HepG2 (cell line): ENCODE measurements around the gene MRPL37. TPM values are rescaled to one million over a fixed set of nuclear protein-coding genes. Genes with fewer than 3 reads are reported as not detected.

Source experiments
- ATAC-seq: fragments of 200-7000 bp; cut with Tn5 transposase; 3 replicates; pipeline ENCODE4 v1.9.1; 2020; ENCODE audit warnings: mild to moderate bottlenecking, moderate library complexity
- BruUV-seq: library from RNA; stranded (reverse); fragments of 400-500 nt; replicated peaks from 2 replicates; lab custom pipeline; 2021; lab: Mats Ljungman, UMichigan
- CTCF ChIA-PET: fragments of 300-600 bp; formaldehyde crosslinking; extraction: SDS; loops from one replicate; lab custom pipeline; 2021; ENCODE audit warnings: low total read pairs, inconsistent platforms, low intra/inter-chr PET ratio; lab: Yijun Ruan, JAX
- POLR2A ChIA-PET: fragments of 350-600 bp; sonication (Branson Sonifier 250); formaldehyde crosslinking; loops from one replicate; lab custom pipeline; 2020; ENCODE audit warnings: antibody characterized with exemption, inconsistent platforms; lab: Yijun Ruan, JAX
- DNase-seq: peaks from one replicate; pipeline ENCODE4 v3.0.0-alpha.2; 2015; ENCODE audit warnings: low spot score
- FAIRE-seq: peaks from 3 replicates; lab custom pipeline; 2011; peaks lifted over from hg19 to GRCh38; lab: Jason Lieb, UNC
- H2AFZ ChIP-seq: one replicate; pipeline ENCODE4 v1.6.1; 2011; ENCODE audit warnings: low read length, inconsistent platforms
- H3K27ac ChIP-seq: fragments of 300-600 bp; 3 replicates; pipeline ENCODE4 v1.8.0; 2011; ENCODE audit warnings: mixed run types, mild to moderate bottlenecking, mixed read lengths, low read length, inconsistent platforms; ENCODE audit not compliant: insufficient read depth; ENCODE audit errors: extremely low read length
- H3K27me3 ChIP-seq, 2 experiments: fragments of 200-600 bp in 1 of 2; 2 replicates in 1 of 2; 3 replicates in 1 of 2; pipeline versions ENCODE4 v1.6.0 to v1.8.0; 2011; ENCODE audit warnings: low read length in 2 of 2, mild to moderate bottlenecking in 2 of 2, moderate library complexity in 2 of 2, inconsistent platforms in 1 of 2; ENCODE audit not compliant: insufficient read depth in 2 of 2, control insufficient read depth in 1 of 2
- H3K36me3 ChIP-seq, 2 experiments: fragments of 200-600 bp in 1 of 2; replicated peaks in 1 of 2; 2 replicates in 1 of 2; 3 replicates in 1 of 2; pipeline versions ENCODE4 v1.5.1 to v1.8.0; 2011; ENCODE audit warnings: low read length in 2 of 2, inconsistent platforms in 1 of 2; ENCODE audit not compliant: insufficient read depth in 2 of 2, control insufficient read depth in 1 of 2
- H3K4me1 ChIP-seq: 2 replicates; pipeline ENCODE4 v1.5.1; 2012; ENCODE audit warnings: low read length, inconsistent platforms; ENCODE audit not compliant: insufficient read depth
- H3K4me2 ChIP-seq: 2 replicates; pipeline ENCODE4 v1.6.0; 2011; ENCODE audit warnings: low read depth, low read length, inconsistent platforms
- H3K4me3 ChIP-seq, 3 experiments: fragments of 200-600 bp in 1 of 3; sonication (generic), shearing (Covaris generic) in 1 of 3; replicated peaks in 1 of 3; 2 replicates each; pipeline ENCODE4 v1.5.1; 2011 to 2016; ENCODE audit warnings: low read length in 3 of 3, inconsistent platforms in 2 of 3, low read depth in 2 of 3, mild to moderate bottlenecking in 2 of 3, control low read depth in 1 of 3, mixed read lengths in 1 of 3; ENCODE audit not compliant: insufficient read depth in 1 of 3
- H3K79me2 ChIP-seq: one replicate; pipeline ENCODE4 v1.6.1; 2011; ENCODE audit warnings: low read length, inconsistent platforms; ENCODE audit not compliant: insufficient read depth
- H3K9ac ChIP-seq: 2 replicates; pipeline ENCODE4 v1.6.0; 2011; ENCODE audit warnings: mild to moderate bottlenecking, low read depth, low read length, inconsistent platforms; ENCODE audit not compliant: insufficient read depth
- H3K9me3 ChIP-seq: 2 replicates; pipeline ENCODE4 v1.5.1; 2012; ENCODE audit warnings: mild to moderate bottlenecking, low read length
- H4K20me1 ChIP-seq: 2 replicates; pipeline ENCODE4 v1.6.0; 2011; ENCODE audit warnings: inconsistent platforms, mild to moderate bottlenecking, low read length, moderate library complexity; ENCODE audit not compliant: insufficient read depth
- ARHGAP35 ChIP-seq: sonication (generic); formaldehyde crosslinking; IDR thresholded peaks from 2 replicates; pipeline ENCODE4 v1.9.0; 2022; ENCODE audit warnings: mild to moderate bottlenecking, inconsistent platforms, moderate library complexity, missing genetic modification reagents, borderline replicate concordance
- ATF3 ChIP-seq: sonication (generic); formaldehyde crosslinking; IDR thresholded peaks from 2 replicates; pipeline ENCODE4 v1.4.0; 2020; ENCODE audit warnings: missing genetic modification reagents
- BRCA1 ChIP-seq: sonication (generic); formaldehyde crosslinking; IDR thresholded peaks from 2 replicates; pipeline ENCODE4 v1.4.0; 2020; ENCODE audit warnings: missing genetic modification reagents
- DZIP1 ChIP-seq: sonication (generic); formaldehyde crosslinking; IDR thresholded peaks from 2 replicates; pipeline ENCODE4 v1.5.0; 2020; ENCODE audit warnings: mild to moderate bottlenecking, missing genetic modification reagents
- FOXP4 ChIP-seq: sonication (generic); formaldehyde crosslinking; IDR thresholded peaks from 2 replicates; pipeline ENCODE4 v1.4.0; 2020; ENCODE audit warnings: missing genetic modification reagents
- HOMEZ ChIP-seq: IDR thresholded peaks from 2 replicates; pipeline ENCODE4 v1.6.1; 2016; ENCODE audit warnings: low read depth
- MXI1 ChIP-seq: IDR thresholded peaks from 3 replicates; pipeline ENCODE4 v1.6.1; 2012; ENCODE audit warnings: low read depth, low read length, inconsistent platforms, borderline replicate concordance
- NAIF1 ChIP-seq: sonication (generic); formaldehyde crosslinking; IDR thresholded peaks from 2 replicates; pipeline ENCODE4 v1.5.0; 2020; ENCODE audit warnings: mild to moderate bottlenecking, missing genetic modification reagents, borderline replicate concordance
- NONO ChIP-seq, 2 experiments: fragments of 450-650 bp in 1 of 2; sonication (generic) in 1 of 2; formaldehyde crosslinking in 1 of 2; IDR thresholded peaks in 1 of 2; conservative IDR thresholded peaks in 1 of 2; 2 replicates each; pipeline versions ENCODE4 v1.6.1 to v1.8.0; 2017 to 2022; ENCODE audit warnings: mild to moderate bottlenecking in 1 of 2, missing genetic modification reagents in 1 of 2, moderate library complexity in 1 of 2
- RARA ChIP-seq: IDR thresholded peaks from 2 replicates; pipeline ENCODE4 v1.6.1; 2016; ENCODE audit warnings: missing genetic modification reagents, missing compliant biosample characterization
- SP1 ChIP-seq, 2 experiments: fragments of 450-650 bp in 1 of 2; sonication (generic) in 1 of 2; formaldehyde crosslinking in 1 of 2; IDR thresholded peaks; 2 replicates each; pipeline versions ENCODE4 v1.4.0 to v1.6.1; 2016 to 2020; ENCODE audit warnings: missing genetic modification reagents in 1 of 2
- STAT5B ChIP-seq: sonication (generic); formaldehyde crosslinking; IDR thresholded peaks from 2 replicates; pipeline ENCODE4 v1.4.0; 2020; ENCODE audit warnings: missing genetic modification reagents
- TAF1 ChIP-seq: sonication (generic); formaldehyde crosslinking; IDR thresholded peaks from 2 replicates; pipeline ENCODE4 v1.4.0; 2020; ENCODE audit warnings: missing genetic modification reagents
- ZNF33B ChIP-seq: sonication (generic); formaldehyde crosslinking; IDR thresholded peaks from 2 replicates; pipeline ENCODE4 v1.5.1; 2020; ENCODE audit warnings: mild to moderate bottlenecking, missing genetic modification reagents
- ZNF558 ChIP-seq: sonication (generic); formaldehyde crosslinking; IDR thresholded peaks from 2 replicates; pipeline ENCODE4 v1.9.0; 2022; ENCODE audit warnings: mild to moderate bottlenecking, missing genetic modification reagents, borderline replicate concordance
- ZNF597 ChIP-seq: sonication (generic); formaldehyde crosslinking; IDR thresholded peaks from 2 replicates; pipeline ENCODE4 v1.5.0; 2020; ENCODE audit warnings: missing genetic modification reagents
- ZNF782 ChIP-seq: sonication (generic); formaldehyde crosslinking; IDR thresholded peaks from 2 replicates; pipeline ENCODE4 v1.4.0; 2020; ENCODE audit warnings: missing genetic modification reagents, mild to moderate bottlenecking, borderline replicate concordance
- ZSCAN29 ChIP-seq: sonication (generic); formaldehyde crosslinking; conservative IDR thresholded peaks from 2 replicates; pipeline ENCODE4 v1.4.0; 2020; ENCODE audit warnings: mild to moderate bottlenecking, missing genetic modification reagents
- WGBS: methylation state at CpG from one replicate; pipeline ENCODE4 v1.1.6; 2017; ENCODE audit warnings: low lambda C conversion rate; 5-methylcytosine and 5-hydroxymethylcytosine counted together
- in situ Hi-C: cut with HindIII; loops from 2 replicates; pipeline ENCODE4 v1.10.0; 2017; ENCODE audit warnings: low pct_unique_long_range_greater_than_20kb; ENCODE audit not compliant: extremely low pct_ligation_motif_present
- intact Hi-C: fragments of 100-400 bp; cut with micrococcal nuclease; formaldehyde crosslinking; loops from one replicate; pipeline ENCODE4 v1.10.0; 2022; ENCODE audit not compliant: unreplicated experiment
- polyA plus RNA-seq, 8 experiments: library from polyadenylated mRNA; depleted of rRNA in 3 of 8; stranded (reverse) in 7 of 8; unstranded in 1 of 8; fragments of >200 nt; fragmentation: Illumina TruSeq in 4 of 8; extraction: Trizol in 4 of 8; gene quantifications; 2 replicates each; pipeline versions ENCODE4 v1.2.1 to v1.2.3, GENCODE V29; 2011 to 2016; ENCODE audit warnings: low read depth in 4 of 8, missing spikeins in 1 of 8, mixed read lengths in 1 of 8; ENCODE audit not compliant: insufficient read depth in 1 of 8
- total RNA-seq, 5 experiments: library from RNA; depleted of rRNA; stranded (reverse); fragments of >200 nt; fragmentation: Illumina TruSeq; extraction: Trizol; gene quantifications; 2 replicates each; pipeline ENCODE4 v1.2.3, GENCODE V29; 2016; ENCODE audit warnings: low read depth in 1 of 5

The MRPL37 gene
- total and polyA plus RNA-seq, 2 of the 13 experiments (the other 11 are each of a cell fraction or from before 2014, with no cell fraction given) = 31.7 to 127 TPM

- intact Hi-C loops = no loop called here
These were observed 66.9 kb downstream of the MRPL37 start for GRCh38 chr1:54266908-54267307.

More at GRCh38 chr1:54266908-54267307, 66.9 kb downstream of the MRPL37 start:
- Histone ChIP-seq H3K27me3 (no peaks in the 10 kb centered on the region), H3K4me2 (no peak overlapping the region), H3K79me2 (no peaks in the 10 kb centered on the region), H2AFZ (no peak overlapping the region), H3K36me3 (peaks cover 0 to 6% of the 10 kb centered on the region in 2 experiments; a peak in 3 of 5 replicates), H3K9ac (no peak overlapping the region), H3K4me3 (no peak overlapping the region), H4K20me1 (no peaks in the 10 kb centered on the region), H3K4me1 (peaks cover 6% of the 10 kb centered on the region), H3K27ac (no peak overlapping the region), H3K9me3 (no peaks in the 10 kb centered on the region)
- in situ Hi-C loops = no loop called here
- no peak for TF ChIP-seq ZNF782 (CRISPR knock-in tag)
- no peak for TF ChIP-seq ZSCAN29 (CRISPR knock-in tag)
- no peak for TF ChIP-seq ZNF558 (CRISPR knock-in tag)
- TF ChIP-seq SP1 (IDR thresholded peaks at IDR 0.05) = no peak
- TF ChIP-seq SP1 (CRISPR knock-in tag; IDR thresholded peaks at IDR 0.05) = no peak
- no peak for TF ChIP-seq NAIF1 (CRISPR knock-in tag)
- no peak for TF ChIP-seq ZNF597
- no peak for TF ChIP-seq ATF3 (CRISPR knock-in tag)
- no peak for TF ChIP-seq RARA (CRISPR knock-in tag)
- no peak for TF ChIP-seq NONO (IDR thresholded peaks at IDR 0.05)
- no peak for TF ChIP-seq NONO (CRISPR knock-in tag; conservative IDR thresholded peaks at IDR 0.05)
- TF ChIP-seq HOMEZ (CRISPR knock-in tag) = no peak
- TF ChIP-seq TAF1 (CRISPR knock-in tag) = no peak
- no peak for TF ChIP-seq ZNF33B (CRISPR knock-in tag)
- TF ChIP-seq BRCA1 (CRISPR knock-in tag) = no peak
- no peak for TF ChIP-seq DZIP1 (CRISPR knock-in tag)
- no peak for TF ChIP-seq MXI1
- TF ChIP-seq ARHGAP35 = no peak
- no peak for TF ChIP-seq STAT5B (CRISPR knock-in tag)
- TF ChIP-seq FOXP4 (CRISPR knock-in tag) = no peak
- WGBS = 84% methylated on average over 3 of the region's 5 CpGs
- FAIRE-seq (no peak), DNase-seq (no peak), ATAC-seq (no peak)
- CTCF ChIA-PET = no interaction called here
- BruUV-seq = no TSS peak
- POLR2A ChIA-PET = no interaction called here
